K562 (cell line): ENCODE data around the gene CRACR2B. TPM values are rescaled to one million over a fixed set of nuclear protein-coding genes. Genes with fewer than 3 reads are reported as not detected.

Experiments used
- BACH1 ChIP-seq: fragments of 200-800 bp; sonication (Bioruptor generic); IDR thresholded peaks from 2 replicates; pipeline ENCODE4 v1.6.1; 2016; ENCODE audit warnings: missing genetic modification characterization, missing compliant biosample characterization
- BRCA1 ChIP-seq, 2 experiments: fragments of 450-650 bp in 1 of 2; sonication (generic) in 1 of 2; formaldehyde crosslinking in 1 of 2; IDR thresholded peaks; 2 replicates each; pipeline versions ENCODE4 v1.5.0 to v1.6.1; 2017 to 2020; ENCODE audit warnings: mild to moderate bottlenecking in 1 of 2, missing genetic modification reagents in 1 of 2
- CREM ChIP-seq: IDR thresholded peaks from 2 replicates; pipeline ENCODE4 v1.6.1; 2014; ENCODE audit warnings: antibody characterized with exemption, low read depth
- HIVEP1 ChIP-seq: fragments of 250-450 bp; sonication (Bioruptor Pico); IDR thresholded peaks from 2 replicates; pipeline ENCODE4 v1.4.0; 2020; ENCODE audit warnings: mild to moderate bottlenecking
- IRF2 ChIP-seq: sonication (generic); formaldehyde crosslinking; IDR thresholded peaks from 2 replicates; pipeline ENCODE4 v1.8.1; 2022; ENCODE audit warnings: mild to moderate bottlenecking, missing genetic modification reagents
- POLR3G ChIP-seq: IDR thresholded peaks from 2 replicates; pipeline ENCODE4 v1.6.1; 2011; ENCODE audit not compliant: insufficient read length, insufficient replicate concordance; ENCODE audit errors: extremely low read depth
- SIX5 ChIP-seq, 2 experiments: IDR thresholded peaks; 2 replicates each; pipeline ENCODE4 v1.6.1; 2011; ENCODE audit warnings: low read length in 2 of 2, borderline replicate concordance in 1 of 2, low read depth in 1 of 2, mild to moderate bottlenecking in 1 of 2, moderate library complexity in 1 of 2; ENCODE audit not compliant: insufficient read depth in 1 of 2
- SMARCB1 ChIP-seq: IDR thresholded peaks from 2 replicates; pipeline ENCODE4 v1.6.1; 2011; ENCODE audit warnings: improper control_type of control experiment, low read depth; ENCODE audit not compliant: insufficient read length
- ZBED1 ChIP-seq: IDR thresholded peaks from 2 replicates; pipeline ENCODE4 v1.6.1; 2014
- ZNF12 ChIP-seq: sonication (generic); formaldehyde crosslinking; IDR thresholded peaks from 2 replicates; pipeline ENCODE4 v1.4.0; 2020; ENCODE audit warnings: mild to moderate bottlenecking, missing genetic modification reagents
- polyA plus RNA-seq, 8 experiments: library from polyadenylated mRNA; depleted of rRNA in 4 of 8; stranded (reverse) in 5 of 8; unstranded in 3 of 8; fragments of >200 nt; fragmentation: Nextera tagmentation in 2 of 8; fragmentation: Illumina TruSeq in 1 of 8; extraction: Ambion mirVana in 2 of 8; extraction: Trizol in 1 of 8; gene quantifications; 2 replicates each; pipeline versions ENCODE4 v1.2.1 to v1.2.3, GENCODE V29; 2011 to 2014; ENCODE audit warnings: inconsistent platforms in 1 of 8, missing spikeins in 1 of 8
- total RNA-seq, 7 experiments: library from RNA; depleted of rRNA in 6 of 7; stranded (reverse); fragments of >200 nt in 6 of 7; fragmentation: Illumina TruSeq in 2 of 7; extraction: Trizol in 2 of 7; gene quantifications; 2 replicates each; pipeline versions ENCODE4 v1.2.1 to v1.2.3, GENCODE V29; 2011 to 2021; ENCODE audit warnings: low replicate concordance in 1 of 7
- TF ChIP-seq, protein P1 (sequence below): sonication (generic); formaldehyde crosslinking; IDR thresholded peaks from 2 replicates; pipeline ENCODE4 v1.4.0; 2020; ENCODE audit warnings: mild to moderate bottlenecking, missing genetic modification reagents
- TF ChIP-seq, protein P2 (sequence below): IDR thresholded peaks from 3 replicates; pipeline ENCODE4 v1.6.1; 2011; ENCODE audit warnings: borderline replicate concordance, mild to moderate bottlenecking, moderate library complexity; ENCODE audit not compliant: insufficient read length; ENCODE audit errors: extremely low read depth
- TF ChIP-seq, protein P3 (sequence below), 3 experiments: fragments of 200-800 bp in 1 of 3; fragments of 250-450 bp in 1 of 3; fragments of 450-650 bp in 1 of 3; sonication (Bioruptor Pico) in 1 of 3; sonication (Bioruptor generic) in 1 of 3; formaldehyde crosslinking in 1 of 3; IDR thresholded peaks; 2 replicates each; pipeline versions ENCODE4 v1.6.1 to v1.8.0; 2016 to 2022; ENCODE audit warnings: mild to moderate bottlenecking in 2 of 3, missing genetic modification characterization in 2 of 3, missing compliant biosample characterization in 1 of 3, moderate library complexity in 1 of 3
- TF ChIP-seq, protein P4 (sequence below), 2 experiments: fragments of 450-650 bp in 1 of 2; IDR thresholded peaks; 2 replicates each; pipeline ENCODE4 v1.6.1; 2011 to 2017; ENCODE audit warnings: low read depth in 2 of 2, antibody characterized with exemption in 1 of 2, borderline replicate concordance in 1 of 2, low read length in 1 of 2, mild to moderate bottlenecking in 1 of 2, mixed read lengths in 1 of 2; ENCODE audit not compliant: control insufficient read depth in 1 of 2

CRACR2B gene
- total and polyA plus RNA-seq, 9 of the 15 experiments (the other 6 are each of a cell fraction or from before 2014, with no cell fraction given), result 0.10 to 51.0 (median 6.0) TPM

DNA sequence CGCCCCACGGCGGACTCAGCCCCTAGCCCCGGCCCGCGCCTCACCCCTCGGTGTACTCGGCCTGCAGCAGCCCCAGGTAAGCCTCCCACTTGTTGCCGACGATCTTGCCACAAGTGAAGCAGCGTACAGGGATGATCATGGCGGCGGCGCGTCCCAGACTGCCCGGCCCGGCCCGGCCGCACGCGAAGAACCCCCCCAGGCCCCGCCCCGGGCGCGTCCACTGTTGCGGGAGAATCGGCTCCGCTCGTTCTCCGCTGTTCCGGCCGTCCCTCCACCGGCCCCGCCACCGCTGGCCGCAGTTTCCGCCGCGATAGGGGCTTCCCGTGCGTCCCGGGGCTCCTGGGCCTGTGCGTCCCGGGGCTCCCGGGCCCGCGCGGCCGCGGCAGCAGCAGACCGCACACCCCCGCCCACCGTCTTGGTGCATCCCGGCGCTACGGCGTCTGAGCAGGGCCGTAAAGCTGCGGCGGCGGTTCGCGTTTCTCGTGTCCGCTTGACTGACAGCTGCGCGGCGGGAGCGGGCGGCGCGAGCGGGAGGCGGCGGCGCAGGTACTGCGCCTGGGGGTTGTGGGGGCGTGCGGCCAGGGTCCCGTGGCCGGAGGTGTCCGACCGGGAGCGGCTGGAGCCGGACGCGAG lies 14.8 kb downstream of the CRACR2B start, which contains the start of the genes POLR2L and TSPAN4 (continued):
- no peak for TF ChIP-seq POLR3G
- TF ChIP-seq, protein P1, sequence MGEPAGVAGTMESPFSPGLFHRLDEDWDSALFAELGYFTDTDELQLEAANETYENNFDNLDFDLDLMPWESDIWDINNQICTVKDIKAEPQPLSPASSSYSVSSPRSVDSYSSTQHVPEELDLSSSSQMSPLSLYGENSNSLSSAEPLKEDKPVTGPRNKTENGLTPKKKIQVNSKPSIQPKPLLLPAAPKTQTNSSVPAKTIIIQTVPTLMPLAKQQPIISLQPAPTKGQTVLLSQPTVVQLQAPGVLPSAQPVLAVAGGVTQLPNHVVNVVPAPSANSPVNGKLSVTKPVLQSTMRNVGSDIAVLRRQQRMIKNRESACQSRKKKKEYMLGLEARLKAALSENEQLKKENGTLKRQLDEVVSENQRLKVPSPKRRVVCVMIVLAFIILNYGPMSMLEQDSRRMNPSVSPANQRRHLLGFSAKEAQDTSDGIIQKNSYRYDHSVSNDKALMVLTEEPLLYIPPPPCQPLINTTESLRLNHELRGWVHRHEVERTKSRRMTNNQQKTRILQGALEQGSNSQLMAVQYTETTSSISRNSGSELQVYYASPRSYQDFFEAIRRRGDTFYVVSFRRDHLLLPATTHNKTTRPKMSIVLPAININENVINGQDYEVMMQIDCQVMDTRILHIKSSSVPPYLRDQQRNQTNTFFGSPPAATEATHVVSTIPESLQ, result 0 out of 2 replicates have a peak, but pooled peaks have one; percentile 46
- no peak for TF ChIP-seq IRF2 (CRISPR knock-in tag)
- no peak for TF ChIP-seq ZNF12 (CRISPR knock-in tag)
- peak; percentile 83 for TF ChIP-seq CREM
- TF ChIP-seq ZBED1, result no peak
- TF ChIP-seq BACH1, result no peak
- TF ChIP-seq, protein P2, sequence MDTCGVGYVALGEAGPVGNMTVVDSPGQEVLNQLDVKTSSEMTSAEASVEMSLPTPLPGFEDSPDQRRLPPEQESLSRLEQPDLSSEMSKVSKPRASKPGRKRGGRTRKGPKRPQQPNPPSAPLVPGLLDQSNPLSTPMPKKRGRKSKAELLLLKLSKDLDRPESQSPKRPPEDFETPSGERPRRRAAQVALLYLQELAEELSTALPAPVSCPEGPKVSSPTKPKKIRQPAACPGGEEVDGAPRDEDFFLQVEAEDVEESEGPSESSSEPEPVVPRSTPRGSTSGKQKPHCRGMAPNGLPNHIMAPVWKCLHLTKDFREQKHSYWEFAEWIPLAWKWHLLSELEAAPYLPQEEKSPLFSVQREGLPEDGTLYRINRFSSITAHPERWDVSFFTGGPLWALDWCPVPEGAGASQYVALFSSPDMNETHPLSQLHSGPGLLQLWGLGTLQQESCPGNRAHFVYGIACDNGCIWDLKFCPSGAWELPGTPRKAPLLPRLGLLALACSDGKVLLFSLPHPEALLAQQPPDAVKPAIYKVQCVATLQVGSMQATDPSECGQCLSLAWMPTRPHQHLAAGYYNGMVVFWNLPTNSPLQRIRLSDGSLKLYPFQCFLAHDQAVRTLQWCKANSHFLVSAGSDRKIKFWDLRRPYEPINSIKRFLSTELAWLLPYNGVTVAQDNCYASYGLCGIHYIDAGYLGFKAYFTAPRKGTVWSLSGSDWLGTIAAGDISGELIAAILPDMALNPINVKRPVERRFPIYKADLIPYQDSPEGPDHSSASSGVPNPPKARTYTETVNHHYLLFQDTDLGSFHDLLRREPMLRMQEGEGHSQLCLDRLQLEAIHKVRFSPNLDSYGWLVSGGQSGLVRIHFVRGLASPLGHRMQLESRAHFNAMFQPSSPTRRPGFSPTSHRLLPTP, result no peak
- TF ChIP-seq, protein P3, sequence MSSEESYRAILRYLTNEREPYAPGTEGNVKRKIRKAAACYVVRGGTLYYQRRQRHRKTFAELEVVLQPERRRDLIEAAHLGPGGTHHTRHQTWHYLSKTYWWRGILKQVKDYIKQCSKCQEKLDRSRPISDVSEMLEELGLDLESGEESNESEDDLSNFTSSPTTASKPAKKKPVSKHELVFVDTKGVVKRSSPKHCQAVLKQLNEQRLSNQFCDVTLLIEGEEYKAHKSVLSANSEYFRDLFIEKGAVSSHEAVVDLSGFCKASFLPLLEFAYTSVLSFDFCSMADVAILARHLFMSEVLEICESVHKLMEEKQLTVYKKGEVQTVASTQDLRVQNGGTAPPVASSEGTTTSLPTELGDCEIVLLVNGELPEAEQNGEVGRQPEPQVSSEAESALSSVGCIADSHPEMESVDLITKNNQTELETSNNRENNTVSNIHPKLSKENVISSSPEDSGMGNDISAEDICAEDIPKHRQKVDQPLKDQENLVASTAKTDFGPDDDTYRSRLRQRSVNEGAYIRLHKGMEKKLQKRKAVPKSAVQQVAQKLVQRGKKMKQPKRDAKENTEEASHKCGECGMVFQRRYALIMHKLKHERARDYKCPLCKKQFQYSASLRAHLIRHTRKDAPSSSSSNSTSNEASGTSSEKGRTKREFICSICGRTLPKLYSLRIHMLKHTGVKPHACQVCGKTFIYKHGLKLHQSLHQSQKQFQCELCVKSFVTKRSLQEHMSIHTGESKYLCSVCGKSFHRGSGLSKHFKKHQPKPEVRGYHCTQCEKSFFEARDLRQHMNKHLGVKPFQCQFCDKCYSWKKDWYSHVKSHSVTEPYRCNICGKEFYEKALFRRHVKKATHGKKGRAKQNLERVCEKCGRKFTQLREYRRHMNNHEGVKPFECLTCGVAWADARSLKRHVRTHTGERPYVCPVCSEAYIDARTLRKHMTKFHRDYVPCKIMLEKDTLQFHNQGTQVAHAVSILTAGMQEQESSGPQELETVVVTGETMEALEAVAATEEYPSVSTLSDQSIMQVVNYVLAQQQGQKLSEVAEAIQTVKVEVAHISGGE (CRISPR knock-in tag; IDR thresholded peaks at IDR 0.05), result 0 out of 6 replicates have a peak, but pooled peaks of 1 of the 3 experiments have one; percentile 26
- no peak for TF ChIP-seq BRCA1 (IDR thresholded peaks at IDR 0.05)
- TF ChIP-seq BRCA1 (CRISPR knock-in tag; IDR thresholded peaks at IDR 0.05), result no peak
- TF ChIP-seq, protein P4, sequence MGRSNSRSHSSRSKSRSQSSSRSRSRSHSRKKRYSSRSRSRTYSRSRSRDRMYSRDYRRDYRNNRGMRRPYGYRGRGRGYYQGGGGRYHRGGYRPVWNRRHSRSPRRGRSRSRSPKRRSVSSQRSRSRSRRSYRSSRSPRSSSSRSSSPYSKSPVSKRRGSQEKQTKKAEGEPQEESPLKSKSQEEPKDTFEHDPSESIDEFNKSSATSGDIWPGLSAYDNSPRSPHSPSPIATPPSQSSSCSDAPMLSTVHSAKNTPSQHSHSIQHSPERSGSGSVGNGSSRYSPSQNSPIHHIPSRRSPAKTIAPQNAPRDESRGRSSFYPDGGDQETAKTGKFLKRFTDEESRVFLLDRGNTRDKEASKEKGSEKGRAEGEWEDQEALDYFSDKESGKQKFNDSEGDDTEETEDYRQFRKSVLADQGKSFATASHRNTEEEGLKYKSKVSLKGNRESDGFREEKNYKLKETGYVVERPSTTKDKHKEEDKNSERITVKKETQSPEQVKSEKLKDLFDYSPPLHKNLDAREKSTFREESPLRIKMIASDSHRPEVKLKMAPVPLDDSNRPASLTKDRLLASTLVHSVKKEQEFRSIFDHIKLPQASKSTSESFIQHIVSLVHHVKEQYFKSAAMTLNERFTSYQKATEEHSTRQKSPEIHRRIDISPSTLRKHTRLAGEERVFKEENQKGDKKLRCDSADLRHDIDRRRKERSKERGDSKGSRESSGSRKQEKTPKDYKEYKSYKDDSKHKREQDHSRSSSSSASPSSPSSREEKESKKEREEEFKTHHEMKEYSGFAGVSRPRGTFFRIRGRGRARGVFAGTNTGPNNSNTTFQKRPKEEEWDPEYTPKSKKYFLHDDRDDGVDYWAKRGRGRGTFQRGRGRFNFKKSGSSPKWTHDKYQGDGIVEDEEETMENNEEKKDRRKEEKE (IDR thresholded peaks at IDR 0.05; ENCODE audit: borderline replicate concordance in 1 of 2, control insufficient read depth in 1 of 2, low read depth in 2 of 2, low read length in 1 of 2), result peak in 1 of 2 experiments; percentile 68; a peak in 1 of 4 replicates
- TF ChIP-seq SIX5 (IDR thresholded peaks at IDR 0.05; ENCODE audit: borderline replicate concordance in 1 of 2, insufficient read depth in 1 of 2, low read depth in 1 of 2, low read length in 2 of 2), result peak in 1 of 2 experiments; percentile 52; a peak in 2 of 4 replicates
- 0 out of 2 replicates have a peak, but pooled peaks have one; percentile 38 for TF ChIP-seq HIVEP1
- no peak for TF ChIP-seq SMARCB1
